Transverse colon (tissue), 3 donors: ENCODE data around the gene LSM8.

ENCODE experiments used
- POLR2A ChIP-seq: fragments of 450-650 bp; IDR thresholded peaks from one replicate; pipeline ENCODE4 v1.6.1; 2016; ENCODE audit warnings: antibody characterized with exemption, mild to moderate bottlenecking, moderate library complexity
- TF ChIP-seq, protein P1 (sequence below), 5 experiments: fragments of 200-600 bp in 3 of 5; fragments of 450-650 bp in 2 of 5; sonication (generic) in 3 of 5; IDR thresholded peaks; 1 replicate in 2 of 5; 2 replicates in 3 of 5; pipeline ENCODE4 v1.5.1; 2016 to 2017; ENCODE audit warnings: antibody characterized with exemption in 5 of 5, inconsistent platforms in 3 of 5, mild to moderate bottlenecking in 2 of 5, moderate library complexity in 1 of 5

DNA sequence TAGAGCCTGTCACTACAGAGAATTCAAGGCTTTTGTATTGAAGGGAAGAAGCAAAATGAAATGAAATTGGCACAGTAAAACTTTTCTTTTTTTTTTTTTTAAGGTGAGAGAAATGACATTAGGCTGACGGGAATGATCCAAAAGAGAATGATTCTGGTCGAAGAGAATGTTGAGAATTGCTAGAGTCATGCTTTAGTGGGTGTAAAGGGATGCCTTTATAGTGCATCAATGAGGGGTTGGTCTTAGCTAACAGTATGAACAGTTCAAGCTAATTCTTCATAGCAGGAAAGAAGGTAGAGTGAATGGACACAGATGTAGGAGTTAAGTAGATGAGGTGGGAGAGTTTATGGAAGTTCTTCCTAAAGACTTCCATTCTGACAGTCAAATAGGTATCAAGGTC lies 32.3 kb upstream of the LSM8 start:
- TF ChIP-seq, protein P1, sequence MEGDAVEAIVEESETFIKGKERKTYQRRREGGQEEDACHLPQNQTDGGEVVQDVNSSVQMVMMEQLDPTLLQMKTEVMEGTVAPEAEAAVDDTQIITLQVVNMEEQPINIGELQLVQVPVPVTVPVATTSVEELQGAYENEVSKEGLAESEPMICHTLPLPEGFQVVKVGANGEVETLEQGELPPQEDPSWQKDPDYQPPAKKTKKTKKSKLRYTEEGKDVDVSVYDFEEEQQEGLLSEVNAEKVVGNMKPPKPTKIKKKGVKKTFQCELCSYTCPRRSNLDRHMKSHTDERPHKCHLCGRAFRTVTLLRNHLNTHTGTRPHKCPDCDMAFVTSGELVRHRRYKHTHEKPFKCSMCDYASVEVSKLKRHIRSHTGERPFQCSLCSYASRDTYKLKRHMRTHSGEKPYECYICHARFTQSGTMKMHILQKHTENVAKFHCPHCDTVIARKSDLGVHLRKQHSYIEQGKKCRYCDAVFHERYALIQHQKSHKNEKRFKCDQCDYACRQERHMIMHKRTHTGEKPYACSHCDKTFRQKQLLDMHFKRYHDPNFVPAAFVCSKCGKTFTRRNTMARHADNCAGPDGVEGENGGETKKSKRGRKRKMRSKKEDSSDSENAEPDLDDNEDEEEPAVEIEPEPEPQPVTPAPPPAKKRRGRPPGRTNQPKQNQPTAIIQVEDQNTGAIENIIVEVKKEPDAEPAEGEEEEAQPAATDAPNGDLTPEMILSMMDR (IDR thresholded peaks at IDR 0.05): no peak
- no peak for TF ChIP-seq POLR2A
